CD14-positive monocyte (primary cell): ENCODE measurements around the gene TFAP2C. TPM values are rescaled to one million over a fixed set of nuclear protein-coding genes. Genes with fewer than 3 reads are reported as not detected.

Experiments used
- DNase-seq, 3 donors: peaks; one replicate each; pipeline ENCODE4 v3.0.0-alpha.2; 2011 to 2022
- H2AFZ ChIP-seq: 2 replicates; pipeline ENCODE4 v1.6.0; 2012; ENCODE audit warnings: mild to moderate bottlenecking, low read depth, low read length, inconsistent platforms; ENCODE audit not compliant: insufficient read depth, poor library complexity, severe bottlenecking
- H3K27ac ChIP-seq, 2 donors: 1 replicate in 1 of 2; 2 replicates in 1 of 2; pipeline ENCODE4 v1.5.1; 2012 to 2013; ENCODE audit warnings: low read length in 2 of 2, control low read depth in 1 of 2, inconsistent platforms in 1 of 2, low read depth in 1 of 2, mild to moderate bottlenecking in 1 of 2
- H3K27me3 ChIP-seq, 2 donors: one replicate each; pipeline versions ENCODE4 v1.6.0 to v1.6.1; 2011 to 2013; ENCODE audit warnings: low read length in 2 of 2; ENCODE audit not compliant: control insufficient read depth in 2 of 2, insufficient read depth in 2 of 2
- H3K36me3 ChIP-seq, 2 donors: replicated peaks in 1 of 2; 1 replicate in 1 of 2; 2 replicates in 1 of 2; pipeline versions ENCODE4 v1.5.1 to v1.6.1; 2012 to 2013; ENCODE audit warnings: low read length in 2 of 2, control low read depth in 1 of 2, inconsistent platforms in 1 of 2, mild to moderate bottlenecking in 1 of 2; ENCODE audit not compliant: insufficient read depth in 2 of 2, control insufficient read depth in 1 of 2
- H3K4me1 ChIP-seq, 2 donors: 1 replicate in 1 of 2; 2 replicates in 1 of 2; pipeline versions ENCODE4 v1.5.1 to v1.6.1; 2012 to 2013; ENCODE audit warnings: low read length in 2 of 2, control low read depth in 1 of 2, inconsistent platforms in 1 of 2, mild to moderate bottlenecking in 1 of 2, moderate library complexity in 1 of 2; ENCODE audit not compliant: insufficient read depth in 2 of 2, control insufficient read depth in 1 of 2
- H3K4me2 ChIP-seq: replicated peaks from 2 replicates; pipeline ENCODE3; 2012; ENCODE audit warnings: low read length, moderate library complexity, mild to moderate bottlenecking; ENCODE audit not compliant: poor library complexity, severe bottlenecking; ENCODE audit errors: extremely low read depth
- H3K4me3 ChIP-seq, 3 experiments: fragments of 200-600 bp in 1 of 3; sonication (generic) in 1 of 3; replicated peaks in 1 of 3; 1 replicate in 2 of 3; 2 replicates in 1 of 3; pipeline ENCODE4 v1.5.1; 2011 to 2013; ENCODE audit warnings: low read length in 3 of 3, mild to moderate bottlenecking in 3 of 3, control low read depth in 2 of 3, low read depth in 2 of 3, inconsistent platforms in 1 of 3, moderate library complexity in 1 of 3
- H3K79me2 ChIP-seq: 2 replicates; pipeline ENCODE4 v1.6.0; 2012; ENCODE audit warnings: mild to moderate bottlenecking, control low read depth, inconsistent platforms, low read length, moderate library complexity; ENCODE audit not compliant: insufficient read depth
- H3K9ac ChIP-seq: 2 replicates; pipeline ENCODE4 v1.6.0; 2017; ENCODE audit warnings: low read length, mild to moderate bottlenecking; ENCODE audit not compliant: insufficient read depth, poor library complexity, severe bottlenecking
- H3K9me3 ChIP-seq, 2 donors: replicated peaks in 1 of 2; 1 replicate in 1 of 2; 2 replicates in 1 of 2; pipeline versions ENCODE4 v1.5.1 to v1.6.1; 2012 to 2013; ENCODE audit warnings: low read length in 2 of 2, control low read depth in 1 of 2; ENCODE audit not compliant: control insufficient read depth in 1 of 2, insufficient read depth in 1 of 2
- H4K20me1 ChIP-seq: 2 replicates; pipeline ENCODE4 v1.6.0; 2012; ENCODE audit warnings: mild to moderate bottlenecking, low read length, control low read depth, moderate library complexity; ENCODE audit not compliant: insufficient read depth
- H3K27ac Mint-ChIP-seq, 7 donors: one replicate each; pipeline ENCODE4 v1.8.0; 2020; ENCODE audit warnings: mild to moderate bottlenecking in 7 of 7, mixed read lengths in 7 of 7, moderate library complexity in 6 of 7, inconsistent platforms in 2 of 7
- H3K27me3 Mint-ChIP-seq, 3 donors: one replicate each; pipeline ENCODE4 v1.8.0; 2021 to 2022; ENCODE audit warnings: low read depth in 3 of 3, mild to moderate bottlenecking in 3 of 3, mixed read lengths in 3 of 3, moderate library complexity in 3 of 3, inconsistent platforms in 1 of 3
- H3K36me3 Mint-ChIP-seq, 2 donors: one replicate each; pipeline ENCODE4 v1.8.0; 2020; ENCODE audit warnings: mixed read lengths in 2 of 2, inconsistent platforms in 1 of 2, mild to moderate bottlenecking in 1 of 2
- H3K4me1 Mint-ChIP-seq: one replicate; pipeline ENCODE4 v1.8.0; 2020; ENCODE audit warnings: mild to moderate bottlenecking, mixed read lengths
- H3K4me3 Mint-ChIP-seq, 2 donors: one replicate each; pipeline ENCODE4 v1.8.0; 2020; ENCODE audit warnings: mild to moderate bottlenecking in 2 of 2, mixed read lengths in 2 of 2, moderate library complexity in 1 of 2
- H3K9me3 Mint-ChIP-seq, 7 donors: one replicate each; pipeline ENCODE4 v1.8.0; 2020 to 2022; ENCODE audit warnings: mixed read lengths in 7 of 7, mild to moderate bottlenecking in 6 of 7, moderate library complexity in 6 of 7, inconsistent platforms in 2 of 7
- WGBS: methylation state at CpG from one replicate; pipeline ENCODE4 v1.1.5; 2013; ENCODE audit warnings: missing lambda C conversion rate; ENCODE audit not compliant: insufficient coverage; 5-methylcytosine and 5-hydroxymethylcytosine counted together
- intact Hi-C, 2 donors: fragments of 100-400 bp; cut with micrococcal nuclease; formaldehyde crosslinking; loops; one replicate each; pipeline versions ENCODE4 v1.15.0 to v1.15.1; 2023
- polyA plus RNA-seq, 3 donors: library from polyadenylated mRNA; depleted of rRNA in 1 of 3; unstranded in 2 of 3; stranded (reverse) in 1 of 3; fragments of 300-500 nt in 2 of 3; fragments of >200 nt in 1 of 3; fragmentation: Illumina TruSeq in 2 of 3; gene quantifications; 1 replicate in 2 of 3; 2 replicates in 1 of 3; pipeline ENCODE4 v1.2.3, GENCODE V29; 2012 to 2021
- TF ChIP-seq, protein P1 (sequence below): fragments of 200-600 bp; IDR thresholded peaks from one replicate; pipeline ENCODE4 v1.8.0; 2022; ENCODE audit warnings: antibody characterized with exemption, mild to moderate bottlenecking

Gene TFAP2C
- polyA plus RNA-seq, 3 donors = not detected

DNA sequence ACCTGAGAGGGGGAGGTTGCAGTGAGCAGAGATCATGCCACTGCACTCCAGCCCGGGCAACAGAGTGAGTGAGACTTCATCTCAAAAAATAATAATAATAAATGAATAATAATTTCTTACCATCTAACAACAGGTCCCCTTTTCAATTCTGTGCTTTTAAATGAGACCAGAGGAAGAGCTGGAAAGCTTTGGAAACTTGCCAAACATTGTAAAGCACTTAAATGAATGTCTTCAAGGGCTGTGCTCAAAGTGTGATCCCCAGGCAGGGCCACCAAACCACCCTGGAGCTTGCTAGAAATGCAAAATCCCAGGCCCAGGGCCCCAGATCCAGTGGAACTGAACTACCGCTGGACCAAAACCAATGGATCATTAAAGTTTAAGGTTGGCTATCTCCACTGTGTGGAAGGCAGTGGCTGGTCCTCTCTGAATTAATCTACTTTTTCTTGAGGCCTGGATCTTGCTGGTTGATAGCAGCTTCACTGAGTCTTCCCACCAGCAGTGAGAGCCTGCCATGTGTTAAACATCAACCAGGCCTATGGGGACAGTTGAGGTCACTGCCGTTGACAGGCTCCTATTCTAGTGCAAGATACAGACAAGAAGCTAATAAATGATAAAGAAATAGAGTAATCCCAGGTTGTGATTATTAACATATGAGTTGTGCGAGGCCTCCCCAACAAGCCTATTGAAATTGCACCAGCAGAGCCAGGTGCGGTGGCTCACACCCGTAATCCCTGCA, 23.7 kb upstream of the TFAP2C start:
- 95% methylated on average over 4 of the region's 6 CpGs for WGBS

DNA sequence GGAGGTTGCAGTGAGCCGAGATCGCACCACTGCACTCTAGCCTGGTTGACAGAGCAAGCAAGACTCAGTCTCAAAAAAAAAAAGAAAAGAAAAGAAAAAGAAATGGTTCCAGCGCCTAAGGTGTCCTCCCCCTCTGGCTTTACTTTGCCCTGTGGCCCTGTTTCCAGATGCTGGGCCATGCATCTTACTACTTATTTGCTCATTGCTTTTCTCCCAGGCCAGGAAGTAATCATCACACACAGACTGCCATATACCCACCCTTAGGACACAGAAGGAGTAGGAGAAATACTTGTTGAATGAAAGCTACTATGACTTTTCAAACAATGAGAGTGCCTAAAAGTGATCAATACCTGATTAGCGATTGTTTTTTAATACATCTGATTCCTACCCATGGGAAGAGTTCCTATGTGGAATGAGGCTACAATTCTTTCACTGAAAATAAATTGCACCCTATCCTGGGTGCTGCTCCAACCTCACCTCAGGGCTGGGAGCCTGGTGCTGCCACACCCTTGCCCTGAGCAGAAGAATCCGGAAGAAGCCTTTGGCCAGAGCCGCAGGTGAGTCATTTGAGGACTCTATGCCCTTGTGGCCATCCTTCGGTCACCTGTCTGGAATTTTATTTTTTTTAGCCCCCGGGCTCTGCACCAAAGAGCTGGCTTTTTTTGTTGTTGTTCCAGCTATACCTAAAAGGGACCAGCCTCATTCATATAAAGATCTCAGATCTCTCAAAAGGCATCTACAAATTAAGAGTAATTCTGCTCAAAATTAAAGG, 22.7 kb upstream of the TFAP2C start:
- Histone ChIP-seq H3K9me3 (no peaks in the 10 kb centered on the region), H3K36me3 (no peaks in the 10 kb centered on the region), H3K4me1 (no peaks in the 10 kb centered on the region), H4K20me1 (no peaks in the 10 kb centered on the region), H3K79me2 (no peaks in the 10 kb centered on the region), H3K4me2 (no peak overlapping the region), H3K27ac (no peak overlapping the region), H2AFZ (no peak overlapping the region), H3K27me3 (no peaks in the 10 kb centered on the region), H3K9ac (no peak overlapping the region), H3K4me3 (no peak overlapping the region)
- Mint-ChIP-seq H3K4me1 (no peaks in the 10 kb centered on the region), H3K4me3 (no peak overlapping the region), H3K9me3 (peaks cover 0 to 3% (median 0%) of the 10 kb centered on the region in 7 donors), H3K36me3 (no peaks in the 10 kb centered on the region), H3K27ac (no peak overlapping the region), H3K27me3 (peaks cover 4 to 16% (median 12%) of the 10 kb centered on the region in 3 donors)
- intact Hi-C loops = no loop called here
- TF ChIP-seq, protein P1, sequence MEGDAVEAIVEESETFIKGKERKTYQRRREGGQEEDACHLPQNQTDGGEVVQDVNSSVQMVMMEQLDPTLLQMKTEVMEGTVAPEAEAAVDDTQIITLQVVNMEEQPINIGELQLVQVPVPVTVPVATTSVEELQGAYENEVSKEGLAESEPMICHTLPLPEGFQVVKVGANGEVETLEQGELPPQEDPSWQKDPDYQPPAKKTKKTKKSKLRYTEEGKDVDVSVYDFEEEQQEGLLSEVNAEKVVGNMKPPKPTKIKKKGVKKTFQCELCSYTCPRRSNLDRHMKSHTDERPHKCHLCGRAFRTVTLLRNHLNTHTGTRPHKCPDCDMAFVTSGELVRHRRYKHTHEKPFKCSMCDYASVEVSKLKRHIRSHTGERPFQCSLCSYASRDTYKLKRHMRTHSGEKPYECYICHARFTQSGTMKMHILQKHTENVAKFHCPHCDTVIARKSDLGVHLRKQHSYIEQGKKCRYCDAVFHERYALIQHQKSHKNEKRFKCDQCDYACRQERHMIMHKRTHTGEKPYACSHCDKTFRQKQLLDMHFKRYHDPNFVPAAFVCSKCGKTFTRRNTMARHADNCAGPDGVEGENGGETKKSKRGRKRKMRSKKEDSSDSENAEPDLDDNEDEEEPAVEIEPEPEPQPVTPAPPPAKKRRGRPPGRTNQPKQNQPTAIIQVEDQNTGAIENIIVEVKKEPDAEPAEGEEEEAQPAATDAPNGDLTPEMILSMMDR = no peak
- no peak for DNase-seq
- 80% methylated on average over 3 of the region's 8 CpGs for WGBS

More for the DNA sequence above, 23.7 kb upstream of the TFAP2C start:
- Histone ChIP-seq H3K27ac (no peak overlapping the region), H3K36me3 (no peaks in the 10 kb centered on the region), H2AFZ (no peak overlapping the region), H3K9ac (no peak overlapping the region), H3K4me1 (no peaks in the 10 kb centered on the region), H3K79me2 (no peaks in the 10 kb centered on the region), H4K20me1 (no peaks in the 10 kb centered on the region), H3K4me3 (no peak overlapping the region), H3K4me2 (no peak overlapping the region), H3K9me3 (no peaks in the 10 kb centered on the region), H3K27me3 (no peaks in the 10 kb centered on the region)
- peaks cover 0 to 3% (median 0%) of the 10 kb centered on the region in 7 donors for H3K9me3 Mint-ChIP-seq
- intact Hi-C loops = no loop called here
- H3K4me1 Mint-ChIP-seq = no peaks in the 10 kb centered on the region
- DNase-seq = no peak
- H3K27ac Mint-ChIP-seq = no peak overlapping the region
- TF ChIP-seq, protein P1 = no peak
- H3K4me3 Mint-ChIP-seq = no peak overlapping the region
- peaks cover 6 to 20% (median 12%) of the 10 kb centered on the region in 3 donors for H3K27me3 Mint-ChIP-seq
- no peaks in the 10 kb centered on the region for H3K36me3 Mint-ChIP-seq
